ENCODE data around the gene CARD16. TPM values are rescaled to one million over a fixed set of nuclear protein-coding genes. Genes with fewer than 3 reads are reported as not detected.
"Not testable (repeated sequence)": the region's sequence is repeated elsewhere in the genome, so short reads cannot be mapped to it uniquely, and the experiment has no call there.

CARD16 gene
- total and polyA plus RNA-seq, 9 of the 15 experiments (the other 6 are each of a cell fraction or from before 2014, with no cell fraction given) = 0.31 TPM; not detected in 8

DNA sequence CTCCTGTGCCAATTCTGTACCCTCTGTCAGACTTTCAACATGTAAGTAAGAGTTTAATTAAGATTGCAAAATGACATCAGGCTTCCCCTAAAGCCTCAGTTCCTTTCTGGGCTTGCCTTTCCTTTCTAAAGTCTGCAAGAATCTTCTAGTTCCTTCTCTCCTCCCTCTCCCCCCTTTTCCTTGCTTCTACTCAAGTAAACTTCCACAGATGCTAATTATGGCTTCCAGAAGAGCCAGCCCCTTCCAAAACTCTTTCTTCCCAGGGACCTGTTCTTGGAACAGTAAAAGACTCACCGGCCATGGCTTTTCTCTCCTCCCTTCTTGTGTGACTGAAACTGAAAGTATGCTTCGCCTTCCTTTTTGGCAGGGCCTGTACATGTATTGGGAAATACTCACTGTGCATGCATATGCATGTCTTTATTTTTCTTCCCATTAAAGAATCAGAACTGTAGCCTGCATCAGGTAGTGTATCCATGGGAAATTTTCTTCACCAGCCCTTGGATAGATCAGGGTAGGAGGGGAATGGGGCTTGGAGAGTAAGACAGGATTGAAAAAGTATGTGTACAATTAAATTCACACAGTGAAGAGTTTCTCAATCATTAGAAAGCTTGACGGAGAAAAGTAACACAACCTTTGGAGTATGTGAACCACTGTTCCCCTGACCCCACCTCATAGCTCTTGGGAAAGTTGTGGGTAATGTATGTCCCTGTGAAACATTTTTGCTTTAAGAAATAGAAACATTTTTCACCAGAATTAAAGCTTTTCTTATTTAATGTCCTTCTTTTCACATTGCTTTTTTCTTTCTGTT lies 10.1 kb downstream of the CARD16 start, which contains the start of gene CASP1:
TSS of gene CASP1 (minus strand) at position 332 of the 808 bp plus-strand sequence. CDS start at position 301, 31 bp downstream.
- DNase-seq (ENCODE audit: extremely low read depth in 1 of 4, low spot score in 3 of 4) (no peak), ATAC-seq (no peak), FAIRE-seq (no peak)
- ChIA-PET CTCF (ENCODE audit: low intra/inter-chr PET ratio) (no interaction called here), POLR2A (no interaction called here)
- in situ Hi-C loops (cut with MboI) = no loop called here
- Histone ChIP-seq H3K4me1 (replicated peaks in 1 of 2; ENCODE audit: control insufficient read depth in 2 of 2, insufficient read depth in 2 of 2, low read length in 2 of 2) (no peaks in the 10 kb centered on the region), H3K9me1 (ENCODE audit: control insufficient read depth, insufficient read depth, low read length) (no peaks in the 10 kb centered on the region), H3K36me3 (ENCODE audit: control insufficient read depth, insufficient read depth, low read length) (no peaks in the 10 kb centered on the region), H3K27me3 (ENCODE audit: control insufficient read depth in 2 of 2, insufficient read depth in 2 of 2, low read length in 2 of 2) (no peaks in the 10 kb centered on the region), H3K27ac (ENCODE audit: extremely low read depth, low read depth, low read length) (no peak within 1 kb of the TSS), H3K9ac (ENCODE audit: insufficient read depth in 1 of 2, low read depth in 2 of 2, low read length in 2 of 2) (no peak within 1 kb of the TSS), H4K20me1 (replicated peaks; ENCODE audit: control insufficient read depth, insufficient read depth, low read length) (no peaks in the 10 kb centered on the region), H3K9me3 (replicated peaks; ENCODE audit: control insufficient read depth, insufficient read depth, low read depth, low read length) (no peaks in the 10 kb centered on the region), H3K79me2 (ENCODE audit: control insufficient read depth, insufficient read depth, low read length) (no peaks in the 10 kb centered on the region), H3K4me3 (no peak within 1 kb of the TSS), H2AFZ (ENCODE audit: low read depth, low read length) (no peak within 1 kb of the TSS), H3K4me2 (ENCODE audit: insufficient read depth, low read length) (no peak within 1 kb of the TSS)
- 0% methylated on average over 3 of the region's 3 CpGs for WGBS (ENCODE audit: insufficient coverage, low coverage, missing lambda C conversion rate)
- TF ChIP-seq HNRNPUL1 (IDR thresholded peaks at IDR 0.05; ENCODE audit: low read length) (no peak), ZNF551 (CRISPR knock-in tag; IDR thresholded peaks at IDR 0.05) (no peak), TAF1 (IDR thresholded peaks at IDR 0.05; ENCODE audit: control insufficient read depth, extremely low read depth, insufficient read depth, low read length, severe bottlenecking) (no peak), BRD4 (IDR thresholded peaks at IDR 0.05) (no peak), CEBPG (CRISPR knock-in tag; IDR thresholded peaks at IDR 0.05) (no peak), CEBPG (tag; conservative IDR thresholded peaks at IDR 0.05 in 1 of 2, IDR thresholded peaks at IDR 0.05 in 1 of 2) (peak in 1 of 2 experiments; percentile 35; a peak in 1 of 4 replicates)
- intact Hi-C loops (cut with micrococcal nuclease) = no loop called here
- no TSS peak for BruUV-seq (replicated peaks)

DNA sequence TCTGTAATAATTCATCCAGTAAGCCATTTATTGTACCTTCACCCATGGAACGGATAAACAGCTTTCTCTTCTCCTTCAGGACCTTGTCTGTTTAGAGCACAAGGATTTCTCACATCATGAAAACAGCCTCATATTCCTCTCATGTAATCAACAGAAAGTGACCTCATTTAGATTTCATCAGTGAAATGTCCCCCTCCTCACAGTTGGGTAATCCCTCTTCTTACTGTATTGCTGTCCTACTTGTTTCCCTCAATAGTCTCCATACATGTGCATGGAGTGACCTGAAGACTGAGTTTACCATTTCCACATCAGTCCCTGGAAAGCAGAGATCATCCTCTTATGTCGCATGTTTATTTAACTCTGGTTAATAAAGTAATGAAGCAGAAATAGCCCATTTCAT lies 10.7 kb downstream of the CARD16 start:
- H3K36me3 ChIP-seq (ENCODE audit: control insufficient read depth, insufficient read depth, low read length); DNase-seq (ENCODE audit: extremely low read depth in 1 of 4, low spot score in 3 of 4); H4K20me1 ChIP-seq (replicated peaks; ENCODE audit: control insufficient read depth, insufficient read depth, low read length); ATAC-seq; POLR2A ChIA-PET; in situ Hi-C loops (cut with MboI); CTCF ChIA-PET (ENCODE audit: low intra/inter-chr PET ratio); intact Hi-C loops (cut with micrococcal nuclease); H3K27me3 ChIP-seq (ENCODE audit: control insufficient read depth in 2 of 2, insufficient read depth in 2 of 2, low read length in 2 of 2); H3K79me2 ChIP-seq (ENCODE audit: control insufficient read depth, insufficient read depth, low read length); H3K4me2 ChIP-seq (ENCODE audit: insufficient read depth, low read length); BruUV-seq (replicated peaks); H2AFZ ChIP-seq (ENCODE audit: low read depth, low read length); H3K9me3 ChIP-seq (replicated peaks; ENCODE audit: control insufficient read depth, insufficient read depth, low read depth, low read length); H3K9me1 ChIP-seq (ENCODE audit: control insufficient read depth, insufficient read depth, low read length); FAIRE-seq; H3K4me3 ChIP-seq; H3K9ac ChIP-seq (ENCODE audit: insufficient read depth in 1 of 2, low read depth in 2 of 2, low read length in 2 of 2); H3K4me1 ChIP-seq (replicated peaks in 1 of 2; ENCODE audit: control insufficient read depth in 2 of 2, insufficient read depth in 2 of 2, low read length in 2 of 2); H3K27ac ChIP-seq (ENCODE audit: extremely low read depth, low read depth, low read length): not testable (repeated sequence)
- WGBS (ENCODE audit: insufficient coverage, low coverage, missing lambda C conversion rate) = 0% methylated on average over 2 of the region's 2 CpGs
